ENCODE results near the gene TBL1XR1.

Gene TBL1XR1

DNA sequence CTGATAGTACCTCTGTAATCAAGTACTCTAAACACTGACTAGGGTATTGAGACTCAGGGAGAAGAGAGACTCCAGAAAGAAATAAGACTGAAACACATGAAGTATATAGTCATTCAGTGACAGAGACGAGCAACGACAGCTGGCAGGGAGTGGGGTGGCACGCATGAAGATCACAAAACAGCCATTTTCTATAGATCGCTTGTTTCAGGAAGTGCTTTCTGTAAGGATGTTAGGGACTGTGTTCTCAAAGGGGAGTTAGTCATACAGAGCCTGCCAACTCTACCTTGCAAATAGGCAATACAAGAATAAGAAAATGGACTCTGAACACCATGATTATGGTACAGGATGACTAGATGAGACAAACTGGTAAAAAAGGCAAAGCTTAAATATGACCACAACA, 139.5 kb downstream of the TBL1XR1 start:
- TF ChIP-seq TAF1 (IDR thresholded peaks at IDR 0.05; ENCODE audit: low read depth) (no peak), CEBPB (IDR thresholded peaks at IDR 0.05) (no peak), RAD21 (IDR thresholded peaks at IDR 0.05; ENCODE audit: low read depth) (no peak), NFIC (IDR thresholded peaks at IDR 0.05) (no peak), ZBTB7A (IDR thresholded peaks at IDR 0.05; ENCODE audit: low read depth) (no peak)
- TF ChIP-seq, protein P1, sequence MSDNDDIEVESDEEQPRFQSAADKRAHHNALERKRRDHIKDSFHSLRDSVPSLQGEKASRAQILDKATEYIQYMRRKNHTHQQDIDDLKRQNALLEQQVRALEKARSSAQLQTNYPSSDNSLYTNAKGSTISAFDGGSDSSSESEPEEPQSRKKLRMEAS (IDR thresholded peaks at IDR 0.05) = no peak

DNA sequence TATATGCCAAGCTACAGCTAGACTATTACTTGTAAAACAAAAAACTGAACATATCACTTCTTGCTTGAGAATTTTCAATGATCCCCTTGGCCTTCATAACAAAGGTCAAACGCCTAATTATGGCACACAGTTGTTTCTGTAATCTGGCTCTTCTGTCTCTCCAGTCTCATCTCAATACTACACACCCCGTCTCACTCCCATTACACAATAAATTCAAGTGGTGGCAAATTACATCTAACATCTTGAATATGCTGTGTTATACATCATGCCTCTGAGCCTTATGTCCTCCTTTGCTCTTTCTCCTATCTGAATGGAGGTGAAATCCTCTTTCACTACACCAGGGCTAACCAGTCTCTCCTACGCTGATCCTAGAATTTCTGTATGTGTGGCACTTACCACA, 140.4 kb downstream of the TBL1XR1 start:
- TF ChIP-seq EP300 (IDR thresholded peaks at IDR 0.05; ENCODE audit: borderline replicate concordance) = no peak
- TF ChIP-seq, protein P2, sequence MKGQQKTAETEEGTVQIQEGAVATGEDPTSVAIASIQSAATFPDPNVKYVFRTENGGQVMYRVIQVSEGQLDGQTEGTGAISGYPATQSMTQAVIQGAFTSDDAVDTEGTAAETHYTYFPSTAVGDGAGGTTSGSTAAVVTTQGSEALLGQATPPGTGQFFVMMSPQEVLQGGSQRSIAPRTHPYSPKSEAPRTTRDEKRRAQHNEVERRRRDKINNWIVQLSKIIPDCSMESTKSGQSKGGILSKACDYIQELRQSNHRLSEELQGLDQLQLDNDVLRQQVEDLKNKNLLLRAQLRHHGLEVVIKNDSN (IDR thresholded peaks at IDR 0.05) = no peak
- no peak for TF ChIP-seq RAD21 (IDR thresholded peaks at IDR 0.05; ENCODE audit: low read depth)
- TF ChIP-seq, protein P1 (IDR thresholded peaks at IDR 0.05) = no peak
- TF ChIP-seq TEAD4 (IDR thresholded peaks at IDR 0.05) = no peak
- TF ChIP-seq TCF12 (IDR thresholded peaks at IDR 0.05; ENCODE audit: low read depth) = no peak
- TF ChIP-seq, protein P3, sequence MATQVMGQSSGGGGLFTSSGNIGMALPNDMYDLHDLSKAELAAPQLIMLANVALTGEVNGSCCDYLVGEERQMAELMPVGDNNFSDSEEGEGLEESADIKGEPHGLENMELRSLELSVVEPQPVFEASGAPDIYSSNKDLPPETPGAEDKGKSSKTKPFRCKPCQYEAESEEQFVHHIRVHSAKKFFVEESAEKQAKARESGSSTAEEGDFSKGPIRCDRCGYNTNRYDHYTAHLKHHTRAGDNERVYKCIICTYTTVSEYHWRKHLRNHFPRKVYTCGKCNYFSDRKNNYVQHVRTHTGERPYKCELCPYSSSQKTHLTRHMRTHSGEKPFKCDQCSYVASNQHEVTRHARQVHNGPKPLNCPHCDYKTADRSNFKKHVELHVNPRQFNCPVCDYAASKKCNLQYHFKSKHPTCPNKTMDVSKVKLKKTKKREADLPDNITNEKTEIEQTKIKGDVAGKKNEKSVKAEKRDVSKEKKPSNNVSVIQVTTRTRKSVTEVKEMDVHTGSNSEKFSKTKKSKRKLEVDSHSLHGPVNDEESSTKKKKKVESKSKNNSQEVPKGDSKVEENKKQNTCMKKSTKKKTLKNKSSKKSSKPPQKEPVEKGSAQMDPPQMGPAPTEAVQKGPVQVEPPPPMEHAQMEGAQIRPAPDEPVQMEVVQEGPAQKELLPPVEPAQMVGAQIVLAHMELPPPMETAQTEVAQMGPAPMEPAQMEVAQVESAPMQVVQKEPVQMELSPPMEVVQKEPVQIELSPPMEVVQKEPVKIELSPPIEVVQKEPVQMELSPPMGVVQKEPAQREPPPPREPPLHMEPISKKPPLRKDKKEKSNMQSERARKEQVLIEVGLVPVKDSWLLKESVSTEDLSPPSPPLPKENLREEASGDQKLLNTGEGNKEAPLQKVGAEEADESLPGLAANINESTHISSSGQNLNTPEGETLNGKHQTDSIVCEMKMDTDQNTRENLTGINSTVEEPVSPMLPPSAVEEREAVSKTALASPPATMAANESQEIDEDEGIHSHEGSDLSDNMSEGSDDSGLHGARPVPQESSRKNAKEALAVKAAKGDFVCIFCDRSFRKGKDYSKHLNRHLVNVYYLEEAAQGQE (IDR thresholded peaks at IDR 0.05; ENCODE audit: low read depth) = no peak
- TF ChIP-seq EGR1 (IDR thresholded peaks at IDR 0.05) = no peak
- no peak for TF ChIP-seq ZBTB7A (IDR thresholded peaks at IDR 0.05; ENCODE audit: low read depth)
- no peak for TF ChIP-seq YY1 (IDR thresholded peaks at IDR 0.05; ENCODE audit: low read depth)
- no peak for TF ChIP-seq FOXM1 (IDR thresholded peaks at IDR 0.05; ENCODE audit: borderline replicate concordance, low read depth)
- no peak for TF ChIP-seq NFIC (IDR thresholded peaks at IDR 0.05)
- TF ChIP-seq CEBPB (IDR thresholded peaks at IDR 0.05) = no peak
- no peak for TF ChIP-seq TAF1 (IDR thresholded peaks at IDR 0.05; ENCODE audit: low read depth)
- TF ChIP-seq CREB1 (IDR thresholded peaks at IDR 0.05; ENCODE audit: low read depth) = no peak

DNA sequence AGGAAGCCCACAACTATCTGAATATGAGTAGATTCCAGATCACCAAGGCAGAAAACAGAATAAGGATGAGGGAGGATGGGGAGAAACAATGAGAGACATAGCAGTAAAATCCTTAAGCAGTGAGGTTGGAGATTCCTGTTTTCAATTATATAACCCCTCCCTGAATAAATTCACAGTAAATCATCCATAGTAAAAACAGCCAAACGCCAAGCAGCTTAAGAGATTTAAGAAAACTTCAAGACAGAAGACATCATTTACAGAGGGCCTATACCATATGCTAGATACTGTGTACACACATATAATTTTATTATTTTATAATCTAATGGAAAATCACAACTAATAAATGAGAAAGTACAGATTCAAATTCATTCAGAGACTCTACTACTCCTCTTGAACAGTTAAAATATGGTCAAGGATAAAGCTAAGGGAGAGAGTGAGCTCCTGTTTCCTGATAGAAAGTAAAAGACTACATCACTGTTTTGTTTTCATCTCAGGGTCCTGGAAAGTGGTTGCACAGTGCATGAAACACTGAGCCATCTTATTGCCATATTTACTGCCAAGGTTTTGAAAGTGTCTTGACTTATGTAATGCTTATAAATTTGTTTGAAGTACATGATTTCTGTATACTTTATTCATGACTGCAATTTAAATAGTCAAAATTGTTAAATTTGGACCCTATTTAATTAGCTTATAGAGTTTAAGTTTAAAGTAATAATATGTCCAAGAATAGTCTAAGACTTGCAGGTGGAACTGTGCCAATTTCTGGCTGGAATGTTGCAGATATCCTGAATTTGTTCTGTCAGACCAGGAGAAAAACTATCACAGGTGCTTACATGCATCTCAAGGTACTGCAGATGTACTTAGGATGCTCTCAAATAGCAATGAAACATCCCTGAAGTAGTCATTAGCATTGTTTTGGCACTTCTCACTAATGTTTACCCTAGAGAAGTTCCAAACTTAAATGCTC, 141.4 kb downstream of the TBL1XR1 start:
- TF ChIP-seq FOXM1 (IDR thresholded peaks at IDR 0.05; ENCODE audit: borderline replicate concordance, low read depth) (no peak), TCF12 (IDR thresholded peaks at IDR 0.05; ENCODE audit: low read depth) (no peak), NFIC (IDR thresholded peaks at IDR 0.05) (peak; percentile 21; the same call in 1 of the 2 replicates), YY1 (IDR thresholded peaks at IDR 0.05; ENCODE audit: low read depth) (no peak)

DNA sequence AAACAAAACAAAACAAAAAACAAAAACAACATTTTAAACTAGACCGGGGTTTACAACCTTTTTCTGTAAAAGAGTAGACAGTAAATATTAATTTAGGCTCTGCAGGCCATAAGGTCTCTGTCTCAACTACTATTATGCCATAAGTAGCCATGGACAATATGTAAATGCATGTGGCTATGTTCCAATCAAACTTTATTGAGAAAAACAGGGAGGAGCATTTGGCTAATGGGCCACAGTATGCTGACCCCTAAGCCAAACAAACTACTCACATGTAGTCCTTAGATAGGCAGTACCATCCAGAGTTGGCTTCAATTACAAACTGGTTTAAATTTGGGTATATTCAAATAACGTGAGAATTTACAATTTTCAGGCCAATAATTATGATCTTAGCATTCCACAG, 144.2 kb downstream of the TBL1XR1 start:
- no peak for TF ChIP-seq EP300 (IDR thresholded peaks at IDR 0.05; ENCODE audit: borderline replicate concordance)
- no peak for TF ChIP-seq FOXM1 (IDR thresholded peaks at IDR 0.05; ENCODE audit: borderline replicate concordance, low read depth)
- no peak for TF ChIP-seq TCF12 (IDR thresholded peaks at IDR 0.05; ENCODE audit: low read depth)
- TF ChIP-seq CEBPB (IDR thresholded peaks at IDR 0.05) = no peak
- no peak for TF ChIP-seq CREB1 (IDR thresholded peaks at IDR 0.05; ENCODE audit: low read depth)
- TF ChIP-seq TAF1 (IDR thresholded peaks at IDR 0.05; ENCODE audit: low read depth) = no peak
- no peak for TF ChIP-seq ZBTB7A (IDR thresholded peaks at IDR 0.05; ENCODE audit: low read depth)

DNA sequence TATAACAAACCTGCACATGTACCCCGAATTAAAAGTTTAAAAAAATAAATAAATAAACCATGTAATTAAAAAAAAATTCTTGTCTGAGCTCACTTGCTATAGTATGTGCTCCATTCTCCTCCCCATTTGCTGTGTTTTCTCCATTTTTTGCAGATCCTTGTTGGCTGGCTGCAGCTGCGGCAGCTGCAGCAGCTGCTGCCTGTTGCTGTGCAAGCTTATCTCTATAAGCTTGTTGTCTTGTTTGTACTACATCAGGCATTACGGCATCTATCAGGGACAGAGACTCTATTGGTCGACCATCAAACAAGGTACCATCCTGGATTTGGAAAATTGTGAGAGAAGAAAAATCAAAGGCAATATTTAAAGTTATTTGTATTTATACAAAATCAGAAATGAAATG, 145.9 kb downstream of the TBL1XR1 start:
- TF ChIP-seq NFIC (IDR thresholded peaks at IDR 0.05) (no peak), TCF12 (IDR thresholded peaks at IDR 0.05; ENCODE audit: low read depth) (no peak), EGR1 (IDR thresholded peaks at IDR 0.05) (no peak), ZBTB7A (IDR thresholded peaks at IDR 0.05; ENCODE audit: low read depth) (no peak), FOXM1 (IDR thresholded peaks at IDR 0.05; ENCODE audit: borderline replicate concordance, low read depth) (no peak), CREB1 (IDR thresholded peaks at IDR 0.05; ENCODE audit: low read depth) (no peak), RAD21 (IDR thresholded peaks at IDR 0.05; ENCODE audit: low read depth) (no peak), YY1 (IDR thresholded peaks at IDR 0.05; ENCODE audit: low read depth) (no peak), CEBPB (IDR thresholded peaks at IDR 0.05) (no peak), TEAD4 (IDR thresholded peaks at IDR 0.05) (no peak), TAF1 (IDR thresholded peaks at IDR 0.05; ENCODE audit: low read depth) (no peak), EP300 (IDR thresholded peaks at IDR 0.05; ENCODE audit: borderline replicate concordance) (no peak)
- TF ChIP-seq, protein P2 (IDR thresholded peaks at IDR 0.05) = no peak
- TF ChIP-seq, protein P1 (IDR thresholded peaks at IDR 0.05) = no peak
- TF ChIP-seq, protein P3 (IDR thresholded peaks at IDR 0.05; ENCODE audit: low read depth) = no peak

Measured in Ishikawa (cell line).